Hippocampal formation (tissue), 2 donors: ENCODE results near the gene DESI1.
"Not testable (repeated sequence)": the region's sequence is repeated elsewhere in the genome, so short reads cannot be mapped to it uniquely, and the experiment has no call there.

ENCODE experiments used
- DNase-seq, 2 donors: peaks; one replicate each; lab custom pipeline; 2025; lab: John Stamatoyannopoulos, UW

Gene DESI1

DNA sequence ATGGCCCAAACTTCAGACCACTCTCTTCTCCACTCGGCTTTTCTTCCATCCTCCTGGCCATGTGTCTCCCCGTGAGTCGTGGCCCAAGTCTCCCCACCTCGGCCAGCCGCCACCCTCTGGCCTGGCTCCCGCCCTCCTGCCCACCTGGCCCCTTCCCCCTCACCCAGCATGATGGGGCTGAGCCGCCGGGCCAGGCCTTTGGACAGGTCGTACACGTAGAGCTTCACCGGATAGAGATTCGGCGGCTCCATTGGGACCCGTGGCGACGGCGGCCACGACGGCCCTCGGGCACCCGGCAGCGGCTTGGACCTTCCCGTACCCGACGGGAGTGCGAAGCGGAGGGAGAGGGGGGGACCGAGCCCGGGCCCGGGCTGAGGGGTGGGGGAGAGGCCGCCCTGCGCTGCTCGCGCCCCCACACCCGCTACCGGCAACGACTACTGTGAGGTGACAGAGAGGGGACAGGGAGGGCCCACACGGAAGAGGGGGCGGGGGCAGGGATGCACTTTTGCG, at the start of gene DESI1:
DESI1 (minus strand) TSS at position 455 of the 510 bp plus-strand sequence; CDS start at position 251, 204 bp downstream.
- no peak for DNase-seq

DNA sequence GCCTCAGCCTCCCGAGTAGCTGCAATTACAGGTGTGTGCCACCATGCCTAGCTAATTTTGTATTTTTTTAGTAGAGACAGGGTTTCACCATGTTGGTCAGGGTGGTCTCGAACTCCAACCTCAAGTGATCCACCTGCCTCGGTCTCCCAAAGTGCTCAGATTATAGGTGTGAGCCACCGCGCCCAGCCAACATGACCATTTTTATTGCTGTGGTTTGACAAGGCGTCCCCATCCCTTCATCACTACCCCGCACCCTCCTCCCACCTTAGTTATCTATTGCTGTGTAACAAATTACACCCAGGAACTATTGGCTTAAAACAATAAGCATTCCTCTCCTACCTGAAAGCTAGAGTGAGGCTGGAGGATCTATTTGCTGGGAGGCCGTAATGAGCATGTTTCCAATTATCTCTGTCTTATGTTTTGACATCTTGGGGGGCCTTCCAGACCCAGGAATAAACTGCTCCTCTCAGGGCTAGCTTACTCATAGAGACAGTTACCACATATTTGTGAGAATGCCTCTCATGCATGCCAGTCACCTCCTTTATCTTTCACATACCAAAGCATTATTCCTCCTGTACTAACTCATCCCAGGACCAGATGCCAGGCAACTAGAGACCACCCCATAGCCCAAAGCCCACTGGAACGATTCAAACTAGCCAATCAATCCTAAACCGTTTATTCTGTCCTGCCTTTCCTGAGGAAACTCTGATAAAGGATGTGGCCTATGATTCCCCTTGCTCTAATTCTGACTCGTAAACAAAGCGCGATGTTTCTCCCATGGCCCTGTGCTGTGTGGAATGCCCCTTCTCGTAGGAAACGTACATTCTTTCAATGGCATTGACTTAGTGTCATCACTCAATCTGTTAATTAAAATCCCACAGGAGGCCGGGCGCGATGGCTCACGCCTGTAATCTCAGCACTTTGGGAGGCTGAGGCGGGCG, 48.4 kb upstream of the DESI1 start:
- no peak for DNase-seq

DNA sequence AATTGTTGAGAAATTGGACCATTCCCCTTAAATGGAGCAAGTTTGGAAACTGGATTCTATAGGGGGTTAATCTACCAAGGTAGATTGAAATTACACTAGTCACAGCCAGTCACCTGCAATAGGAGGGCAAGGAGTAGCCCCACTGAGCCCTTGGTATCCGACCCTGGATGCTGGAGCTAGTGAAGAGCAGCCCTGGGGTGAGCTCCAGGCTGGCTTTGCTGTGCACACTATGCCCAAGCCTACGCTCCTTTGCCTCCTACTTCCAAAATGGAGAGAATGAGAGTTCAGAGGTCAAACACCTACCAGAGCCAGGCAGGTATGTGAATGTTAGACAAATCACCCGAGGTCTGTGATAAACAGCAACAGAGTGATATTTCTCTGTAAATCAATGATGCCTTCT, 44.1 kb upstream of the DESI1 start:
- DNase-seq: no peak

DNA sequence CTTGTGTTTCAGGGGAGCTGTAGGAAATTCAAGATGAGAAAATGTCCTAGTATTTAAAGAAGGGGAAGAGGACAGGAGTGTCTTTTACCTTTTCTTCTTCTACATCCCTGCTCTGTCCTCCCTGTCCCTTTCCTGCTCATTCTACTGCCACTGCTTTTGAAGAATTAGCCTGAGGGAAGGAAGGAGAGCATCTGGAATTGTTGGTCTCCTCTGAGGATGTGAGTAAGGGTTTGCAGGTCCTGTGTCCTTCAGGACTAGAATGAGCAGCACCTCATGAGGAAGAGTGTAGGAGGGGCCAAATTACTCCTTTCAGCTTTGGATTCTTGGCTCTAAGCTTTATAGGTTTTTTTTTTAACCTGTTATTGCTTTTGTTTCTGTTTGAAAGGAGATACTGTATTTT, 43.6 kb upstream of the DESI1 start:
- no peak for DNase-seq

DNA sequence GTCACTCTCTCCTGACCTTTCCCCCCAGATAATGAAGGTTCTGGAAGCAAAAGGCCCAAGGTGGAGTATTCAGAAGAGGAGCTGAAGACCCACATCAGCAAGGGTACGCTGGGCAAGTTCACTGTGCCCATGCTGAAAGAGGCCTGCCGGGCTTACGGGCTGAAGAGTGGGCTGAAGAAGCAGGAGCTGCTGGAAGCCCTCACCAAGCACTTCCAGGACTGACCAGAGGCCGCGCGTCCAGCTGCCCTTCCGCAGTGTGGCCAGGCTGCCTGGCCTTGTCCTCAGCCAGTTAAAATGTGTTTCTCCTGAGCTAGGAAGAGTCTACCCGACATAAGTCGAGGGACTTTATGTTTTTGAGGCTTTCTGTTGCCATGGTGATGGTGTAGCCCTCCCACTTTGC, 42.8 kb upstream of the DESI1 start:
- not testable (repeated sequence) for DNase-seq

DNA sequence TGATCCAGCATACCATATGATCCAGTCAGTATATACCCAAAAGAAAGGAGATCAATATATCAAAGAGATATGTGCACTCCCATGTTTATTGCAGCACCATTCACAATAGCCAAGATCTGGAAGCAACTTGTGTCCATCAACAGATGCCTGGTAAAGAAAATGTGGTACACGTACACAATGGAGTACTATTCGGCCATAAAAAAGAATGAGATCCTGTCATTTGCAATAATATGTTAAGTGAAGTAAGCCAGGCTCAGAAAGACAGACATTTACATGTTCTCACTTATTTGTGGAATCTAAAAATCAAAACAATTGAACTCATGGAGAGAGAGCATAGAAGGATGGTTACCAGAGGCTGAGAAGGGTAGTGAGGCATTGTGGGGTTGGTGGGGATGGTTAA, 40.9 kb upstream of the DESI1 start:
- no peak for DNase-seq

DNA sequence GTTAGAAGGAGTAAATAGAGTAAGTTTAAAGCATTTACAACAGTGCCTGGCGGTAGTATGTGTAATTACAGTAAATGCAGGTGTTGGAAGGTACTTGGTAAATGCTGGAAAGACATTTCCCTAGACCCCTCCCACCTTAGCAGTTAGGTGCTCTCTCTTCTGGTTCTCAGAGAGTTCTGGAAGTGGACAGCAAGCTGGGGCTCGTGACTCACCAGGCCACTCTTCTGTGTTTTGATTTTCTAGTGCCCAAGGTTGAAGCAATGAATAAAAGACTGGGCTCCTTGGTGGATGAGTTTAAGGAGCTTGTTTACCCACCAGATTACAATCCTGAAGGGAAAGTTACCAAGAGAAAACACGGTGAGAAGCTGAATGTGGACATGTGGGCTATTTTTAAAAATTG, 40.2 kb upstream of the DESI1 start:
- no peak for DNase-seq

DNA sequence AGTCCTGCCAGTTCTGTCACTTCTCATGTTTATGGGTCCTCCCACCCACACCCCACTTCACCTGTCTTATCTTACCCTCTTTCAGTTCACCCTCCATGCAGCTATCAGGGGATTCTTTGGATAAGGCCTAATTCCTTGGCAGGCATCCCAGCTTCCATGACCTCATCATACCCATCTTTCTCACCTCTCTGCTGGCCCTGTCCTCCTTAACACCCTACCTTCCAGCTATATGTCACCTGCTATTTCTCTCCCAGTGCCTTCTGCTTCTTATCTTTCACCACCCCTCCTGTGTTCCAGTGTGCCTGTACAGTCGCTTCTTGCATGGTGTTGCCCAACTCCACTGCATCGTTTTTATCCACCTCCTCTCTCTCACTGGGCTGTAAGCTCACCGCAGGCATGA, 39.6 kb upstream of the DESI1 start:
- DNase-seq: no peak

DNA sequence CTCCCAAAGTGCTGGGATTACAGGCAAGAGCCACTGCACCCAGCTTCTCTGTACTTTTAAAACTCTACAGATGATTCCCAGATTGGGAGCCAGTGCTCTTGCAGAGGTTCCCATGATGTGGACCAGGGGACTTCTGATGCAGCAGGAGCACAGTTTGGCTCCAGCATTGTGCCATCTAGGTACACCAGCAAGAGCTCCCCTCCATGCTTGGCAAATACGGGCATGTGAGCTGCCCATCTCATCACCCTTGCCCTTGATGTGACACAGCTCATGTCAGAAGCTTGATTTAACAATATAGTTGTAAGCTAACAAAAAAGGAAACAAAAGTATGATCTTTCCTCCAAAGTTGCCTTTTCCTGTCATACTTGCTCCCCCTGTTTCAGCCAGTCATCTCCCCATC, 39.1 kb upstream of the DESI1 start:
- DNase-seq: no peak

DNA sequence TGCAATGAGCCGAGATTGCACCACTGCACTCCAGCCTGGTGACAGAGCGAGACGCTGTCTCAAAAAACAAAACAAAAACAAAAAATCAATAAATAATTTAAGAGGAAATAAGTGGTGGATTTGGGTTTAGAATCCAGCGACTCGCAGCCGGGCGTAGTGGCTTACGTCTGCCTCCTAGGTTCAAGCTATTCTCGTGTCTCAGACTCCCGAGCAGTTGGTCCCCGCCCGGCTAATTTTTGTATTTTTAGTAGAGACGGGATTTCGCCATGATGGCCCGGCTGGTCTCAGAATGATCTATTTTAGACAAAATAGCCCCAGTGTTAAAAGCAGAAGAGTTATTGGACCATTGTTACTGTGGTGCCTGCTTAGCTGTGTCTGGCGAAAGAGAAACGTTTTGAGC, 38.0 kb upstream of the DESI1 start:
- no peak for DNase-seq

DNA sequence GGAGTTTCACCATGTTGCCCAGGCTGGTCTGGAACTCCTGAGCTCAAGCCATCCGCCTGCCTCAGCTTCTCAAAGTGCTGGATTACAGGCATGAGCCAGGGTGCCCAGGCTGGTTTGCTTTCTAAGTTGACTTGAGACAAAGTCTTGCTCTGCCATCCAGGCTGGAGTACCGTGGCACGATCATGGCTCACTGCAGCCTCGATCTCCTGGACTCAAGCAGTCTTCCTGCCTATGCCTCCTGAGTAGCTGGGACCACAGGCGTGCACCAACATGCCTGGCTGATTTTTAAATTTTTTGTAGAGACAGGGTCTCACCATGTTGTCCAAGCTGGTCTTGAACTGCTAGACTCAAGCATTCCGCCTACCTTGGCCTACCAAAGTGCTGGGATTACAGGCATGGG, 36.9 kb upstream of the DESI1 start:
- DNase-seq: no peak

DNA sequence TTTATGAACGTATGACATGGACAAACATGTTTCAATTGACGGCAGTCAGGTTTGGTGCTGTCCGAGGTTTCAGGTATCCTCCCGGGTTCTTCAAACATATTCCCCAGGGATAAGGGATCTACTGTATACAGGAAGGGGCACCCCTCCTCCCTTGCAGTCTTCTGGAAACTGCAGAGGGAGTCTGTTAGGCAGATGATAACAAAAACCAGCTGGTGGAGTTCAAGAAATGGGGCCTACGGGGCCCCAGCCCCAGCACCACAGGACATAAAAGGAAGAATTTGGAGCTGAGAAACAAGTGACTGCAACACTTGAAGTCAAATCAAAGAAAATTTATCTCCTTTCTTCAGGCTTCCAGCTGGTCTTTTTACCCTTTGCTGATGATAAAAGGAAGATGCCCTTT, 35.7 kb upstream of the DESI1 start:
- no peak for DNase-seq

DNA sequence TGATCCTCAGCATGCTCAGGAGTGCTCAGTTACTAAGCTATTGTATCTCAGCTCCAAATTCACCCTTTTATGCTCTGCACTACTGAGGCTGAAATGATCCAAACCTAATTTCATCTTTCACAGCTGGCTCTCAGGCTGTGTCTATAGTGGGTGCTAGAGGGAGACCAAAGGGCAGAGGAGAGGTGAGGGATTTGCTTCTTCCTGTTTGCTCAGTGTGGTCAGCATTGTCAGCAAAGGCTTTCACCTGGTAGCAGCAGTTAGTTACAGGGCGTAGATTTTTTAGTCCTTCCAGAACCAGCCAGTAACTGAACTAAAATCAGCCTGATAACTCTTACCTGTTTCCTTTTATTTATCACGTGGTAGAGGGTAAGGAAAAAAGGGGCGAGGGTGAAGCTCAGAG, 33.5 kb upstream of the DESI1 start:
- no peak for DNase-seq

DNA sequence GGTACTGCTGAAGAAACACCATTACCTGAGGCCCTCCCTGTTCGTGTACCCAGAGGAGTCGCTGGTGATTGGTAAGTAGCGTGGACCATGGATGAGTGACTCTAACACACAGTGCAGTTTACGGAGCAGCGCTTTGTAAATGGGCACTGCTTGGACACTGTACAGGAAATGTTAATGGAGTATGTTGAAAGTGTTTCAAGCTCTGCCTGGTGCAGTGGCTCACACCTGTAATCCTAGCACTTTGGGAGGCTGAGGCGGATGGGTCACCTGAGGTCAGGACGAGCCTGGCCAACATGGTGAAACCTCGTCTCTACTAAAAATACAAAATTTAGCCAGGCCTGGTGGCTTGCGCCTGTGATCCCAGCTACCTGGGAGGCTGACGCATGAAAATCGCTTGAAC, 30.0 kb upstream of the DESI1 start:
- no peak for DNase-seq

DNA sequence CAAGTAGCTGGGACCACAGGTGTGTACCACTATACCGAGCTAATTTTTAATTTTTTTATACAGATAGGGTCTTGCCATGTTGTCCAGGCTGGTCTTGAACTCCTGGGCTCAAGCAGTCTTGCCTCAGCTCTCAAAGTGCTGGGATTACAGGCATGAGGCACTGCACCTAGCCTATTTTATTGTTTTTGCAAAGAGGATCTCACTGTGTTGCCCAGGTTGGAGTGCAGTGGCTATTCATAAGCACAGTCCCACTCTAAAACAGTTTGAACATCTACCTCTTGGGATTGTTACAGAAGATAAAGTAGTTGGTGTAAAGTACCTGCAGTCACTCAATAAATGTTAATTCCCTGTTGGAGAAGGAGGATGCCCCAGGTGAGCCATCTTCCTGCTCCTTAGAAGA, 29.4 kb upstream of the DESI1 start:
- no peak for DNase-seq

DNA sequence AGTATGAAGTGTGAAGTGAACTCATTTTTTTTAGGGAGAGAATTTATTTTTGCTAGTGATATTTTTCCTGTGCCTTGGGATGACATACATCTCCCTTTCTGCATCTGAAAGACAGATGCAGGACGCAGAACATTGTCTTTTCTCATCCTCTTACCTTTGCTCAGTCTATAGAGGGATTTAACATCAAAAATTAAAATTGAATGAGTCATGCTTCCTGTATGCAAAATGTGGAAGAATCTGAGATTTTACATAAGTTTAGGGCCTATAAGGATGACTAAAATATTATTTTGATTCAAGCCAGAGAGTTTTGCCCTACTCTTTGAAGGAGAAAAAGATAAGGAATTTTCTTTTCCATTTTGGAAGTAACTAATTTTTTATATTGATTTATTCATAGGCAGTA, 27.6 kb upstream of the DESI1 start:
- no peak for DNase-seq

DNA sequence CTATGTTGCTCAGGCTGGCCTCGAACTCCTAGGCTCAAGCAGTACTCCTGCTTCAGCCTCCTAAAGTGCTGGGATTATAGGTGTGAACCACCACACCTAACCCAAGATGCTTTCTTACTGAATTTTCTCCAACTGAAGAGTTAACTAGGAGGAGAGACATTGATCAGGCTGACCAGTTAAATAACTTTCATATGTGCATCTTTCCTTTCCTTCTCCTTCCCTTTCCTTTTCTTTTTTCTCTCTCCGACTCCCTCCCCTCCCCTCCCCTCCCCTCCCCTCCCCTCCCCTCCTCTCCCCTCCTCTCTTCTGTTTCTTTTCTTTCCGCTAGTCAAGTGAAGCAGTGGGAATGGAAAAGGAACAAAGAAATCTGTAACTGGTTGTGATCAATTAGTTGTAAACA, 26.9 kb upstream of the DESI1 start:
- DNase-seq: no peak

DNA sequence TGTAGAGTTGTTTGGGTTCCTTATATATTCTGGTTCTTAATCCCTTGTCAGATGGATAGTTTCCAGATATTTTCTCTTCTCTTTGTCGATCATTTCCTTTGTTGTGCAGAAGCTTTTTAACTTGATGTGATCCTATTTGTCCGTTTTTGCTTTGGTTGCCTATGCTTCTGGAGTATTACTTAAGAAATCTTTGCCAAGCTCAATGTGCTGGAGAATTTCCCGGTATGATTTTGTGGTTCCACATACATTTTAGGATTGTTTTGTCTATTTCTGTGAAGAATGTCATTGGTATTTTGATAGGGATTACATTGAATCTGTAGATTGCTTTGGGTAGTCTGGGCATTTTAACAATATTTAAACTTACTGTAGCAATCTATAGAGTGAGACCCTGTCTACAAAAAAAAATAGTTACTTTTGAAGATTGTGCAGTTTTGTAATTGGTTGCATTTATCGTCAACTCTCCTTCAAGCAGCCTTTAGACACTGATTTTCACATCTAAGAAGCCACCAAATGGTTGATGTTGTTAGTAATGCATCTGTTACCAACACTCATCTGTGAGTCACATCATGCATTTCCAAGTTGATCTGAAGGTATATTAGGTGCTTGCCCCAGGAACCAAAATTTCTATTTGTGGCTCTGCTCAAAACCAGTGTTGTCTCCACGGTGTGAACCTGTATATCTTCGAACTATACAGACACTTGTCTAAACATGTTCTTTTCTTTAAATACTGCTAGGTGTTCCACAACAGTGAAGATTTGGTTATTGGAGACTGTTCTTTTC, 21.7 kb upstream of the DESI1 start:
- DNase-seq: no peak

DNA sequence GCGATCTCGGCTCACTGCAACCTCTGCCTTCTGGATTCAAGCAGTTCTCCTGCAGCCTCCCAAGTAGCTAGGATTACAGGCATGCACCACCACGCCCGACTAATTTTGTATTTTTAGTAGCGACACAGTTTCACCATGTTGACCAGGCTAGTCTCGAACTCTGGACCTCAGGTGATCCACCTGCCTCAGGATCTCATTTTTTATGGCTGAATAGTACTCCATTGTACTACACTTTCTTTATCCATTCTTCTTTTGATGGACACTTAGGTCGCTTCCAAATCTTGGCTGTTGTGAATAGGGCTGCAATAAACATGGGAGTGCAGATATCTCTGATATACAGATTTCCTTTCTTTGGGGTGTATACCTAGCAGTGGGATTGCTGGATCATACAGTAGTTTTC, 21.0 kb upstream of the DESI1 start:
- no peak for DNase-seq

DNA sequence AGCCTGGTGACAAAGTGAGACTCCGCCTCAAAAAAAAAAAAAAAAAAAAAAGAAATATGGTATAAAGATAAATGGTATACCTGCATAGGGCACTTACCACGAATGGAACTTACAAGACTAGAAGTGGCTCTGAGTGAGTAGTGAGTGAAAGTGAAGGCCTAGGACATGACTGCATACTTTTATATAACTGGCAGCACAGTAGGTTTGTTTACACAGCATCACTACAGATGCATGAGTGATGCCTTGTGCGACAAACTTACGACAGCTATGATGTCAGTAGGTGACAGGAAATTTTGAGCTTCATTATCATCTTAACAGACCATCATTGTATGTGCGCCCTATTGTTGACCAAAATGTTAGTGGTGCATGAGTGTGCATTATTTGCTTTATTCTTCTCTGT, 17.9 kb upstream of the DESI1 start:
- DNase-seq: no peak

DNA sequence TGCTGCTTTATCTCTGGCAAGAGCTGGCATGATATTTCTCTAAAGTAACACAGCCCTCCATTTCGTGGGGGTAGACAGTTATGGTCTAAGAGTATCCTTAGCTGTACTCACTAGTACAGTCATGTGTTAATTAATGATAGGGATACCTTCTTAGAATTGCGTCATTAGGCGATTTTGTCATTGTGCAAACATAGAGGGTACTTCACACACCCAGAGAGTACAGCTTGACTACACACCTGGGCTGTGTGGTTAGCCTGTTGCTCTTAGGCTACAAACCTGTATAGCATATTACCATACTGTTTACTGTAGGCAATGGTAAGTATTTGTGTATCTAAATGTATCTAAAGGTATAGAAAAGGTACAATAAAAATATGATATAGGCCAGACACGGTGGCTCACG, 17.3 kb upstream of the DESI1 start:
- no peak for DNase-seq

DNA sequence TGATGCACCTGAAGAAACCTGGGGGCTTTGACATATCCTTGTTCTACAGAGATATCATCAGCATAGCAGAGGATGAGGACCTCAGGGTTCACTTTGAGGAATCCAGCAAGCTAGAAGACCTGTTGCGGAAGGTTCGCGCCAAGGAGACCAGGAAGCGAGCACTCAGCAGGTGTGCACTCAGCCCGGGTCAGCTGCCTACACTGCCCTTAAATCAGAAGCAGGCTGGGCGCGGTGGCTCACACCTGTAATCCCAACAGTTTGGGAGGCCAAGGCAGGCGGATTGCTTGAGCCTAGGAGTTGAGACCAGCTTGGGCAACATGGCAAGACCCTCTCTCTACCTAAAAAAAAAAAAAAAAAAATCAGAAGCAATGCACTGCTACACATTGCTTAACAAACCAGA, 16.8 kb upstream of the DESI1 start:
- not testable (repeated sequence) for DNase-seq

DNA sequence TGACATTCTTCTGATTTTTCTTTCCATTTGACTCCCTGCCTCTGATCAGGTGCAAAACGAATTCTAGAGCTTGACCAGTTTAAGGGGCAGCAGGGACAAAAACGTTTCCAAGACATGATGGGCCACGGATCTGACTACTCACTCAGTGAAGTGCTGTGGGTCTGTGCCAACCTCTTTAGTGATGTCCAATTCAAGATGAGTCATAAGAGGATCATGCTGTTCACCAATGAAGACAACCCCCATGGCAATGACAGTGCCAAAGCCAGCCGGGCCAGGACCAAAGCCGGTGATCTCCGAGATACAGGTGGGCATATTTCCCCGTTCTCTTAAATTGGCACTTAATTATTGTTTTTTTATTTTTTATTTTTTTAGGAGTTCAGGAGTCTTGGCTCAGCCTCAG, 15.6 kb upstream of the DESI1 start:
- no peak for DNase-seq
